PFSK-1 (cell line): ENCODE measurements around the gene NOL4L.

Experiments used
- POLR2AphosphoS5 ChIP-seq: IDR thresholded peaks from 2 replicates; pipeline ENCODE4 v1.6.1; 2012; ENCODE audit warnings: low read depth, mild to moderate bottlenecking, control low read depth, low read length, moderate library complexity
- SIN3A ChIP-seq: IDR thresholded peaks from 2 replicates; pipeline ENCODE4 v1.6.1; 2012; ENCODE audit warnings: mild to moderate bottlenecking, low read length, moderate library complexity, borderline replicate concordance; ENCODE audit not compliant: insufficient read depth

GRCh38 chr20:32467506-32468312 is 117.4 kb downstream of the NOL4L start:
- TF ChIP-seq POLR2AphosphoS5 (no peak), SIN3A (no peak)
